Measurements from ENCODE around the gene NMT2.

DNA sequence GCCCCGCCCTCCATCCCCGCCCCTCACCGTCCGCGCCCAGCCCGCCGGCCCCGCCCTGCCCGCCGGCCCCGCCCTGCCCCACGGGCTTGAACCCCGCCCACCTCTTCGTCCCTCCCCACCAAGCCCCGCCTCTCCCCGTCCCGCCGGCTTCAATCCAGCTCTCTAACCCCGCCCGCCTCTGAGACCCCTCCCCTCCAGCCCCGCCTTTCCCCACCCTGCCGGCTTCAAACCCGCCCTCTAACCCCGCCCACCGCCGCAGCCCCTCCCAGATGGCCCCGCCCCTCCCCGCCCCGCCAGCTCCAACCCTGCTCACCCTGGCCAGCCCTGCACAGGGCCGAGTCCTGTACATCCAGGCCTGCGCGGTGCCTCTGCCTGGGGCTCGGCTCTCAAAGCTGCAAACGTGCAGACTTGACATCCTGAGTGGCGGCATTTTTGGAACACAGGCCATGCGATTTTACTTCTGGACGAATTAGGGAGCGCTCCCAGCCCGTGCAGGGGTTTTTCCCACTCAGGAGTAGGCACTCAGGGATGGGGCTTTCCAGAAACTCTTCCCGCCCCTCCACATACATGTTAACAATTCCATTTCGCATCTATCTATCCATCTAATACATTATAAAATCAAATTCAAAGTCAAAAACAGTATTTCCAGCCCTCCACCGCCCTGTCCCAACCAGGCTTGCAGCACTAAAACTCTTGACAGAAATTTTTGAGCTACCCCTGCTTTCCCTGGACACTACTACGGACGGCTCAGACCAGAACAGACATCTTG lies 477 bp upstream of the NMT2 start:
- no peak for TF ChIP-seq EZH2 (IDR thresholded peaks at IDR 0.05; ENCODE audit: borderline replicate concordance, low read length)
- TF ChIP-seq, protein P1, sequence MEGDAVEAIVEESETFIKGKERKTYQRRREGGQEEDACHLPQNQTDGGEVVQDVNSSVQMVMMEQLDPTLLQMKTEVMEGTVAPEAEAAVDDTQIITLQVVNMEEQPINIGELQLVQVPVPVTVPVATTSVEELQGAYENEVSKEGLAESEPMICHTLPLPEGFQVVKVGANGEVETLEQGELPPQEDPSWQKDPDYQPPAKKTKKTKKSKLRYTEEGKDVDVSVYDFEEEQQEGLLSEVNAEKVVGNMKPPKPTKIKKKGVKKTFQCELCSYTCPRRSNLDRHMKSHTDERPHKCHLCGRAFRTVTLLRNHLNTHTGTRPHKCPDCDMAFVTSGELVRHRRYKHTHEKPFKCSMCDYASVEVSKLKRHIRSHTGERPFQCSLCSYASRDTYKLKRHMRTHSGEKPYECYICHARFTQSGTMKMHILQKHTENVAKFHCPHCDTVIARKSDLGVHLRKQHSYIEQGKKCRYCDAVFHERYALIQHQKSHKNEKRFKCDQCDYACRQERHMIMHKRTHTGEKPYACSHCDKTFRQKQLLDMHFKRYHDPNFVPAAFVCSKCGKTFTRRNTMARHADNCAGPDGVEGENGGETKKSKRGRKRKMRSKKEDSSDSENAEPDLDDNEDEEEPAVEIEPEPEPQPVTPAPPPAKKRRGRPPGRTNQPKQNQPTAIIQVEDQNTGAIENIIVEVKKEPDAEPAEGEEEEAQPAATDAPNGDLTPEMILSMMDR (conservative IDR thresholded peaks at IDR 0.05 in 1 of 2, IDR thresholded peaks at IDR 0.05 in 1 of 2; ENCODE audit: extremely low read depth in 1 of 2, insufficient read depth in 1 of 2, low read depth in 1 of 2, low read length in 2 of 2) = no peak
